DND-41 (cell line): Measurements from ENCODE around the gene CCDC157.

Experiments
- EZH2 ChIP-seq: IDR thresholded peaks from 3 replicates; pipeline ENCODE4 v1.6.1; 2012; ENCODE audit warnings: borderline replicate concordance, low read depth, mild to moderate bottlenecking, moderate library complexity, low read length, inconsistent platforms; ENCODE audit not compliant: severe bottlenecking
- TF ChIP-seq, protein P1 (sequence below): IDR thresholded peaks from 2 replicates; pipeline ENCODE4 v1.5.1; 2012; ENCODE audit warnings: borderline replicate concordance, low read length, moderate library complexity, mild to moderate bottlenecking; ENCODE audit not compliant: poor library complexity, severe bottlenecking; ENCODE audit errors: extremely low read depth

DNA sequence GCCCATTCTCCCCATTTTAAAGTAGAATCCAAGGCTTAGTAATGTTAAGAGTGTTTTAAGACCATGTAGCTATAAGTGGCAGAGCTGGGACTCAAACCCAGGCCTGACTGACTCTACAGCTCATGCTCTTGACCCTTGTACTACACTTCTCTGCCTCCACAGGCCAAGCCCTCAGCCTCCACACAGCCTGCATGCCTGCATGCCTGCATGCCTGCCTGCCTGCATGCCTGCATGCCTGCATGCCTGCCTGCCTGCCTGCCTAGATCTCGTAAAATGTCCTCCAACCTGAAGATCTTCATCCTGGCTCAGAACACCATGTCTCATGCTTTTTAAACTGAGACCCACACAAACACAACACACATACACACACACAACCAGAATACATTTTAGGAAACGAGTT is 48.7 kb upstream of the CCDC157 start:
- TF ChIP-seq, protein P1, sequence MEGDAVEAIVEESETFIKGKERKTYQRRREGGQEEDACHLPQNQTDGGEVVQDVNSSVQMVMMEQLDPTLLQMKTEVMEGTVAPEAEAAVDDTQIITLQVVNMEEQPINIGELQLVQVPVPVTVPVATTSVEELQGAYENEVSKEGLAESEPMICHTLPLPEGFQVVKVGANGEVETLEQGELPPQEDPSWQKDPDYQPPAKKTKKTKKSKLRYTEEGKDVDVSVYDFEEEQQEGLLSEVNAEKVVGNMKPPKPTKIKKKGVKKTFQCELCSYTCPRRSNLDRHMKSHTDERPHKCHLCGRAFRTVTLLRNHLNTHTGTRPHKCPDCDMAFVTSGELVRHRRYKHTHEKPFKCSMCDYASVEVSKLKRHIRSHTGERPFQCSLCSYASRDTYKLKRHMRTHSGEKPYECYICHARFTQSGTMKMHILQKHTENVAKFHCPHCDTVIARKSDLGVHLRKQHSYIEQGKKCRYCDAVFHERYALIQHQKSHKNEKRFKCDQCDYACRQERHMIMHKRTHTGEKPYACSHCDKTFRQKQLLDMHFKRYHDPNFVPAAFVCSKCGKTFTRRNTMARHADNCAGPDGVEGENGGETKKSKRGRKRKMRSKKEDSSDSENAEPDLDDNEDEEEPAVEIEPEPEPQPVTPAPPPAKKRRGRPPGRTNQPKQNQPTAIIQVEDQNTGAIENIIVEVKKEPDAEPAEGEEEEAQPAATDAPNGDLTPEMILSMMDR = no peak
- no peak for TF ChIP-seq EZH2
